Neuronal stem cell (in vitro differentiated cells): Measurements from ENCODE around the gene PCDHA6.
"Not testable (repeated sequence)": the region's sequence is repeated elsewhere in the genome, so short reads cannot be mapped to it uniquely, and the experiment has no call there.

Experiments used
- DNase-seq: peaks from one replicate; pipeline ENCODE4 v3.0.0-alpha.2; 2013; ENCODE audit warnings: low spot score
- H2AFZ ChIP-seq: one replicate; pipeline ENCODE4 v1.6.1; 2013; ENCODE audit warnings: mild to moderate bottlenecking, low read length, inconsistent platforms
- H2AK5ac ChIP-seq: 2 replicates; pipeline ENCODE4 v1.6.1; 2013; ENCODE audit warnings: low read depth, mild to moderate bottlenecking, inconsistent platforms, low read length, moderate library complexity, mixed read lengths
- H2BK120ac ChIP-seq: 2 replicates; pipeline ENCODE4 v1.6.1; 2013; ENCODE audit warnings: low read depth, mild to moderate bottlenecking, inconsistent platforms, low read length, moderate library complexity, mixed read lengths
- H2BK12ac ChIP-seq: one replicate; pipeline ENCODE4 v1.6.1; 2013; ENCODE audit warnings: low read length, inconsistent platforms
- H2BK15ac ChIP-seq: 2 replicates; pipeline ENCODE4 v1.6.1; 2013; ENCODE audit warnings: mild to moderate bottlenecking, low read length, inconsistent platforms, mixed read lengths
- H2BK5ac ChIP-seq: one replicate; pipeline ENCODE4 v1.6.1; 2013; ENCODE audit warnings: inconsistent platforms, mild to moderate bottlenecking, low read length, moderate library complexity
- H3K14ac ChIP-seq: one replicate; pipeline ENCODE4 v1.6.1; 2013; ENCODE audit warnings: low read length, inconsistent platforms
- H3K18ac ChIP-seq: 2 replicates; pipeline ENCODE4 v1.6.1; 2013; ENCODE audit warnings: low read length, inconsistent platforms
- H3K23ac ChIP-seq: 2 replicates; pipeline ENCODE4 v1.6.1; 2013; ENCODE audit warnings: low read depth, mild to moderate bottlenecking, mixed read lengths, low read length, inconsistent platforms; ENCODE audit not compliant: poor library complexity
- H3K27ac ChIP-seq: replicated peaks from 3 replicates; pipeline ENCODE4 v1.5.1; 2013; ENCODE audit warnings: low read length, inconsistent platforms
- H3K27me3 ChIP-seq, 3 experiments: 2 replicates each; pipeline ENCODE4 v1.6.1; 2013; ENCODE audit warnings: low read length in 3 of 3, mild to moderate bottlenecking in 2 of 3, inconsistent platforms in 1 of 3, low read depth in 1 of 3, mixed read lengths in 1 of 3, moderate library complexity in 1 of 3; ENCODE audit not compliant: control insufficient read depth in 3 of 3, insufficient read depth in 3 of 3
- H3K36me3 ChIP-seq, 2 donors: replicated peaks in 1 of 2; 2 replicates each; pipeline ENCODE4 v1.6.1; 2013; ENCODE audit warnings: low read length in 2 of 2; ENCODE audit not compliant: control insufficient read depth in 2 of 2, insufficient read depth in 2 of 2
- H3K4ac ChIP-seq: 2 replicates; pipeline ENCODE4 v1.6.1; 2013; ENCODE audit warnings: inconsistent platforms, mild to moderate bottlenecking, low read length, moderate library complexity
- H3K4me1 ChIP-seq, 2 donors: 1 replicate in 1 of 2; 2 replicates in 1 of 2; pipeline ENCODE4 v1.6.1; 2013; ENCODE audit warnings: low read length in 2 of 2, low read depth in 1 of 2; ENCODE audit not compliant: control insufficient read depth in 2 of 2, insufficient read depth in 1 of 2
- H3K4me2 ChIP-seq: one replicate; pipeline ENCODE4 v1.6.1; 2013; ENCODE audit warnings: mild to moderate bottlenecking, low read length, inconsistent platforms; ENCODE audit not compliant: insufficient read depth, poor library complexity, severe bottlenecking
- H3K4me3 ChIP-seq, 2 donors: 2 replicates each; pipeline ENCODE4 v1.5.1; 2013; ENCODE audit warnings: low read length in 2 of 2, mild to moderate bottlenecking in 2 of 2, inconsistent platforms in 1 of 2, moderate library complexity in 1 of 2
- H3K79me1 ChIP-seq: one replicate; pipeline ENCODE4 v1.6.1; 2013; ENCODE audit warnings: low read depth, mild to moderate bottlenecking, inconsistent platforms, low read length, moderate library complexity
- H3K9ac ChIP-seq: one replicate; pipeline ENCODE4 v1.6.1; 2013; ENCODE audit warnings: mild to moderate bottlenecking, low read depth, low read length, inconsistent platforms; ENCODE audit not compliant: poor library complexity
- H3K9me3 ChIP-seq, 2 donors: replicated peaks in 1 of 2; 2 replicates each; pipeline versions ENCODE3 to v1.6.1; 2013; ENCODE audit warnings: low read length in 2 of 2, mild to moderate bottlenecking in 2 of 2, inconsistent platforms in 1 of 2, low read depth in 1 of 2, mixed read lengths in 1 of 2, moderate library complexity in 1 of 2; ENCODE audit not compliant: control insufficient read depth in 2 of 2, insufficient read depth in 1 of 2
- H4K8ac ChIP-seq: one replicate; pipeline ENCODE4 v1.6.1; 2013; ENCODE audit warnings: low read depth, mild to moderate bottlenecking, inconsistent platforms, low read length, moderate library complexity
- H4K91ac ChIP-seq: one replicate; pipeline ENCODE4 v1.6.1; 2013; ENCODE audit warnings: low read length, low read depth, mild to moderate bottlenecking, inconsistent platforms; ENCODE audit not compliant: poor library complexity
- WGBS, 2 donors: extraction: QIAGEN DNeasy Blood & Tissue Kit; methylation state at CpG; one replicate each; pipeline ENCODE4 v1.1.7; 2013; ENCODE audit warnings: missing lambda C conversion rate in 2 of 2, mixed read lengths in 1 of 2; ENCODE audit not compliant: insufficient read length in 2 of 2, insufficient replicate concordance in 1 of 2; ENCODE audit errors: extremely low coverage in 2 of 2; 5-methylcytosine and 5-hydroxymethylcytosine counted together

Gene PCDHA6

GRCh38 chr5:140834439-140835008 is 6.8 kb downstream of the PCDHA6 start:
- not testable (repeated sequence) for H3K4me2 ChIP-seq, H2BK12ac ChIP-seq, H4K91ac ChIP-seq, H2BK15ac ChIP-seq, H4K8ac ChIP-seq, H3K4me1 ChIP-seq, H3K23ac ChIP-seq, H3K4me3 ChIP-seq, H3K27ac ChIP-seq, H2BK120ac ChIP-seq, DNase-seq, H3K79me1 ChIP-seq, H3K9ac ChIP-seq, H3K27me3 ChIP-seq, H2BK5ac ChIP-seq, H3K4ac ChIP-seq, H2AK5ac ChIP-seq, H2AFZ ChIP-seq, H3K14ac ChIP-seq, H3K18ac ChIP-seq
- no CpG with 5 or more reads among the region's 38 CpGs for WGBS, 2 donors
- peaks cover 16 to 74% of the 10 kb centered on the region in 2 donors for H3K9me3 ChIP-seq
- peaks cover 12 to 51% of the 10 kb centered on the region in 2 donors for H3K36me3 ChIP-seq

GRCh38 chr5:140835622-140836510 is 8.1 kb downstream of the PCDHA6 start:
- Histone ChIP-seq H2BK12ac (peak overlapping the region; percentile 22), H3K27me3 (no peaks in the 10 kb centered on the region)
- no CpG with 5 or more reads among the region's 103 CpGs for WGBS, 2 donors

GRCh38 chr5:140840978-140841962 is 13.5 kb downstream of the PCDHA6 start, which contains the start of gene PCDHA8:
Gene PCDHA8, plus strand, starts transcription at chr5:140841187. Its CDS starts 135 bp downstream, at chr5:140841322.
- Histone ChIP-seq H3K27me3 (no peaks in the 10 kb centered on the region), H3K14ac (no peak within 1 kb of the TSS), H3K36me3 (peaks cover under 1 to 21% of the 10 kb centered on the region in 2 donors), H3K27ac (no peak within 1 kb of the TSS), H2AFZ (no peak within 1 kb of the TSS), H2AK5ac (no peak within 1 kb of the TSS), H3K18ac (no peak within 1 kb of the TSS), H3K79me1 (peaks cover under 1% of the 10 kb centered on the region), H2BK5ac (no peak within 1 kb of the TSS), H3K4me2 (no peak within 1 kb of the TSS), H3K9ac (no peak within 1 kb of the TSS), H3K4me3 (peak within 1 kb of the TSS; percentile 35 to 63), H3K23ac (no peak within 1 kb of the TSS), H4K8ac (no peak within 1 kb of the TSS), H2BK120ac (no peak within 1 kb of the TSS), H4K91ac (no peak within 1 kb of the TSS), H2BK15ac (no peak within 1 kb of the TSS), H3K9me3 (peaks cover 4 to 53% of the 10 kb centered on the region in 2 donors), H3K4me1 (no peaks in the 10 kb centered on the region), H2BK12ac (no peak within 1 kb of the TSS), H3K4ac (no peak within 1 kb of the TSS)
- DNase-seq = no peak
- WGBS, 2 donors = no CpG with 5 or more reads among the region's 47 CpGs

More at GRCh38 chr5:140835622-140836510, 8.1 kb downstream of the PCDHA6 start:
- Histone ChIP-seq H3K18ac (no peak overlapping the region), H3K23ac (peak overlapping the region; percentile 95), H3K4me1 (no peaks in the 10 kb centered on the region), H2AFZ (no peak overlapping the region), H3K14ac (peak overlapping the region; percentile 56), H3K27ac (no peak overlapping the region), H3K4me2 (no peak overlapping the region), H3K9me3 (peaks cover 10 to 70% of the 10 kb centered on the region in 2 donors), H3K79me1 (peaks cover 3% of the 10 kb centered on the region), H4K8ac (no peak overlapping the region), H2BK120ac (no peak overlapping the region), H2AK5ac (no peak overlapping the region), H2BK5ac (no peak overlapping the region), H2BK15ac (no peak overlapping the region), H3K9ac (no peak overlapping the region), H3K36me3 (peaks cover 10 to 48% of the 10 kb centered on the region in 2 donors), H4K91ac (no peak overlapping the region), H3K4ac (no peak overlapping the region), H3K4me3 (peak overlapping the region in 1 of 2 donors; percentile 68)
- DNase-seq = no peak
